K562 (cell line): ENCODE results near the gene KIAA0825. TPM values are rescaled to one million over a fixed set of nuclear protein-coding genes. Genes with fewer than 3 reads are reported as not detected.

Source experiments
- CHD1 ChIP-seq: fragments of 200-600 bp; sonication (generic); IDR thresholded peaks from one replicate; pipeline ENCODE4 v1.6.1; 2012; ENCODE audit warnings: mild to moderate bottlenecking, moderate library complexity, low read length, inconsistent platforms
- CTCFL ChIP-seq: IDR thresholded peaks from 2 replicates; pipeline ENCODE4 v1.6.1; 2011; ENCODE audit warnings: borderline replicate concordance, low read depth, mild to moderate bottlenecking, moderate library complexity, low read length; ENCODE audit not compliant: insufficient read depth, poor library complexity, severe bottlenecking
- EP400 ChIP-seq: fragments of 450-650 bp; IDR thresholded peaks from 2 replicates; pipeline ENCODE4 v1.6.1; 2017; ENCODE audit warnings: antibody characterized with exemption, mild to moderate bottlenecking, moderate library complexity
- ILF3 ChIP-seq: fragments of 450-650 bp; IDR thresholded peaks from 2 replicates; pipeline ENCODE4 v1.6.1; 2018; ENCODE audit warnings: antibody characterized with exemption, mild to moderate bottlenecking, moderate library complexity, borderline replicate concordance
- MTA1 ChIP-seq: fragments of 450-650 bp; IDR thresholded peaks from 2 replicates; pipeline ENCODE4 v1.6.1; 2017; ENCODE audit warnings: borderline replicate concordance
- NFE2L1 ChIP-seq: fragments of 450-650 bp; IDR thresholded peaks from 2 replicates; pipeline ENCODE4 v1.6.1; 2016; ENCODE audit warnings: missing genetic modification characterization, low read depth, mild to moderate bottlenecking, missing compliant biosample characterization, moderate library complexity, borderline replicate concordance
- RBM34 ChIP-seq: fragments of 200-400 bp; formaldehyde crosslinking; IDR thresholded peaks from 2 replicates; pipeline ENCODE4 v1.6.1; 2018; ENCODE audit warnings: low read length, borderline replicate concordance; ENCODE audit not compliant: insufficient read depth
- TBP ChIP-seq: optimal IDR thresholded peaks from 2 replicates; pipeline ENCODE3; 2011; ENCODE audit warnings: low read depth, low read length, improper control_type of control experiment
- TFAM ChIP-seq: fragments of 250-450 bp; sonication (Bioruptor Pico); conservative IDR thresholded peaks from 2 replicates; pipeline ENCODE4 v1.5.0; 2021; ENCODE audit warnings: mild to moderate bottlenecking, moderate library complexity
- ZNF3 ChIP-seq: fragments of 250-450 bp; sonication (Bioruptor Pico); IDR thresholded peaks from 2 replicates; pipeline ENCODE4 v1.5.0; 2021; ENCODE audit warnings: mild to moderate bottlenecking, moderate library complexity
- ZNF609 ChIP-seq: sonication (generic); formaldehyde crosslinking; IDR thresholded peaks from 2 replicates; pipeline ENCODE4 v1.8.1; 2023; ENCODE audit warnings: missing genetic modification reagents, mild to moderate bottlenecking, borderline replicate concordance
- polyA plus RNA-seq, 8 experiments: library from polyadenylated mRNA; depleted of rRNA in 4 of 8; stranded (reverse) in 5 of 8; unstranded in 3 of 8; fragments of >200 nt; fragmentation: Nextera tagmentation in 2 of 8; fragmentation: Illumina TruSeq in 1 of 8; extraction: Ambion mirVana in 2 of 8; extraction: Trizol in 1 of 8; gene quantifications; 2 replicates each; pipeline versions ENCODE4 v1.2.1 to v1.2.3, GENCODE V29; 2011 to 2014; ENCODE audit warnings: inconsistent platforms in 1 of 8, missing spikeins in 1 of 8
- total RNA-seq, 7 experiments: library from RNA; depleted of rRNA in 6 of 7; stranded (reverse); fragments of >200 nt in 6 of 7; fragmentation: Illumina TruSeq in 2 of 7; extraction: Trizol in 2 of 7; gene quantifications; 2 replicates each; pipeline versions ENCODE4 v1.2.1 to v1.2.3, GENCODE V29; 2011 to 2021; ENCODE audit warnings: low replicate concordance in 1 of 7
- TF ChIP-seq, protein P1 (sequence below): sonication (generic); formaldehyde crosslinking; IDR thresholded peaks from 2 replicates; pipeline ENCODE4 v1.8.0; 2023; ENCODE audit warnings: mild to moderate bottlenecking, missing genetic modification reagents

Gene KIAA0825
- total and polyA plus RNA-seq, 9 of the 15 experiments (the other 6 are each of a cell fraction or from before 2014, with no cell fraction given): 0.05 to 0.36 (median 0.16) TPM; not detected in 1

DNA sequence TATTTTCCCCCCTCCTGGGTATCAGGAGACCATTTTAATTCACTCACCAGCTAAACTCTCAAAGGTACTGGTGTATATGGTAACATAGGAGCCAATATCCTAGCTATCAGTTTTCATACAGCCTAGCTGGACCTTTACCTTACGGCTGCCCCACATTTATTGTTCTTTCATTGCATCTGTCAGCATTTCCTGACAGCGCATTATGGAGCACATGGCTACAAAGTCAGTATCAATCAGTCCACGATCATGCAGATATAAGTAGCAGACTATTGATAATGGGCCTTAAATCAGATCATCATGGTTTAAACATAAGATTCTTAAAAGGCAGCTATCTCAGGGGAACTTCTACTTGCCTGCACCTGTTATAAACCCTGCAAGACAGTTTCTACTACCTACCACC is 304.7 kb downstream of the KIAA0825 start (continued):
- TF ChIP-seq, protein P1, sequence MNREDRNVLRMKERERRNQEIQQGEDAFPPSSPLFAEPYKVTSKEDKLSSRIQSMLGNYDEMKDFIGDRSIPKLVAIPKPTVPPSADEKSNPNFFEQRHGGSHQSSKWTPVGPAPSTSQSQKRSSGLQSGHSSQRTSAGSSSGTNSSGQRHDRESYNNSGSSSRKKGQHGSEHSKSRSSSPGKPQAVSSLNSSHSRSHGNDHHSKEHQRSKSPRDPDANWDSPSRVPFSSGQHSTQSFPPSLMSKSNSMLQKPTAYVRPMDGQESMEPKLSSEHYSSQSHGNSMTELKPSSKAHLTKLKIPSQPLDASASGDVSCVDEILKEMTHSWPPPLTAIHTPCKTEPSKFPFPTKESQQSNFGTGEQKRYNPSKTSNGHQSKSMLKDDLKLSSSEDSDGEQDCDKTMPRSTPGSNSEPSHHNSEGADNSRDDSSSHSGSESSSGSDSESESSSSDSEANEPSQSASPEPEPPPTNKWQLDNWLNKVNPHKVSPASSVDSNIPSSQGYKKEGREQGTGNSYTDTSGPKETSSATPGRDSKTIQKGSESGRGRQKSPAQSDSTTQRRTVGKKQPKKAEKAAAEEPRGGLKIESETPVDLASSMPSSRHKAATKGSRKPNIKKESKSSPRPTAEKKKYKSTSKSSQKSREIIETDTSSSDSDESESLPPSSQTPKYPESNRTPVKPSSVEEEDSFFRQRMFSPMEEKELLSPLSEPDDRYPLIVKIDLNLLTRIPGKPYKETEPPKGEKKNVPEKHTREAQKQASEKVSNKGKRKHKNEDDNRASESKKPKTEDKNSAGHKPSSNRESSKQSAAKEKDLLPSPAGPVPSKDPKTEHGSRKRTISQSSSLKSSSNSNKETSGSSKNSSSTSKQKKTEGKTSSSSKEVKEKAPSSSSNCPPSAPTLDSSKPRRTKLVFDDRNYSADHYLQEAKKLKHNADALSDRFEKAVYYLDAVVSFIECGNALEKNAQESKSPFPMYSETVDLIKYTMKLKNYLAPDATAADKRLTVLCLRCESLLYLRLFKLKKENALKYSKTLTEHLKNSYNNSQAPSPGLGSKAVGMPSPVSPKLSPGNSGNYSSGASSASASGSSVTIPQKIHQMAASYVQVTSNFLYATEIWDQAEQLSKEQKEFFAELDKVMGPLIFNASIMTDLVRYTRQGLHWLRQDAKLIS (CRISPR knock-in tag): no peak
- TF ChIP-seq ILF3 (no peak), RBM34 (no peak), TFAM (CRISPR knock-in tag) (no peak), MTA1 (no peak), CHD1 (no peak), ZNF609 (CRISPR knock-in tag) (no peak), ZNF3 (no peak), NFE2L1 (tag) (no peak), CTCFL (no peak), TBP (no peak), EP400 (no peak)
- TF ChIP-seq, all 486 proteins: peak for 0
